Ureter (tissue), 1 donor: Measurements from ENCODE around the gene PARL. TPM values are rescaled to one million over a fixed set of nuclear protein-coding genes. Genes with fewer than 3 reads are reported as not detected.

Source experiments
- DNase-seq: peaks from one replicate; pipeline ENCODE4 v3.0.0-alpha.2; 2020; ENCODE audit warnings: low spot score
- total RNA-seq: library from RNA; stranded (reverse); gene quantifications from one replicate; pipeline ENCODE4 v1.2.4, GENCODE V29; 2023
- donor health status: DM: yes; HTN: yes; CAD: no.

The PARL gene
- total RNA-seq, 1 donor from 2014 or later, result 75.0 TPM

GRCh38 chr3:183854318-183855035 lies 30.2 kb downstream of the PARL start:
- no peak for DNase-seq

GRCh38 chr3:183845608-183846288 lies 38.9 kb downstream of the PARL start:
- no peak for DNase-seq

GRCh38 chr3:183845090-183845489 lies 39.6 kb downstream of the PARL start:
- DNase-seq, result no peak

GRCh38 chr3:183844606-183845005 lies 40.1 kb downstream of the PARL start:
- no peak for DNase-seq

- no peak for DNase-seq
Observed at GRCh38 chr3:183839751-183840150, 44.9 kb downstream of the PARL start.

- no peak for DNase-seq
Observed at GRCh38 chr3:183837894-183838293, 46.8 kb downstream of the PARL start.

GRCh38 chr3:183837390-183837789 lies 47.3 kb downstream of the PARL start:
- DNase-seq, result no peak

GRCh38 chr3:183833516-183833915 lies 51.2 kb downstream of the PARL start:
- no peak for DNase-seq

- DNase-seq, result no peak
Observed at GRCh38 chr3:183830187-183830586, 54.5 kb downstream of the PARL start.

GRCh38 chr3:183829466-183829865 lies 55.2 kb downstream of the PARL start:
- DNase-seq, result no peak

- peak; percentile 32 for DNase-seq
Observed at GRCh38 chr3:183828538-183828870, 56.2 kb downstream of the PARL start.

GRCh38 chr3:183827809-183828537 lies 56.7 kb downstream of the PARL start:
- DNase-seq, result peak; percentile 36

- peak; percentile 43 for DNase-seq
Observed at GRCh38 chr3:183826448-183827250, 58.0 kb downstream of the PARL start.

GRCh38 chr3:183825456-183826161 lies 59.1 kb downstream of the PARL start, which contains the start of gene MAP6D1:
TSS of gene MAP6D1 (minus strand) at chr3:183825577. CDS start at chr3:183825547, 30 bp downstream.
- peak; percentile 49 for DNase-seq

GRCh38 chr3:183824761-183825455 lies 59.8 kb downstream of the PARL start:
- DNase-seq, result peak; percentile 37

- DNase-seq, result no peak
Observed at GRCh38 chr3:183823963-183824362, 60.7 kb downstream of the PARL start.

- DNase-seq, result no peak
Observed at GRCh38 chr3:183822631-183823030, 62.0 kb downstream of the PARL start.

GRCh38 chr3:183819831-183820230 lies 64.8 kb downstream of the PARL start:
- no peak for DNase-seq

GRCh38 chr3:183818706-183819624 lies 65.7 kb downstream of the PARL start:
- DNase-seq, result no peak
